T-cell (primary cell): ENCODE data around the gene CUL2. TPM values are rescaled to one million over a fixed set of nuclear protein-coding genes. Genes with fewer than 3 reads are reported as not detected.
A peak's percentile ranks its signal among the peaks of the same experiment; 100 is the strongest.

Source experiments
- ATAC-seq, 4 experiments: fragments of 200-7000 bp in 3 of 4; fragments of 150-1000 bp in 1 of 4; cut with Tn5 transposase; replicated peaks in 1 of 4; 1 replicate in 3 of 4; 2 replicates in 1 of 4; pipeline ENCODE4 v1.10.0; 2021; ENCODE audit warnings: moderate library complexity in 3 of 4, mild to moderate bottlenecking in 2 of 4, moderate number of reproducible peaks in 1 of 4
- CTCF ChIA-PET, 2 donors: fragments of 300-600 bp; sonication (Branson Sonifier 250); formaldehyde crosslinking; loops; one replicate each; lab custom pipeline; 2022; ENCODE audit warnings: antibody characterized with exemption in 2 of 2; lab: Charles Lee
- POLR2A ChIA-PET, 2 donors: fragments of 300-600 bp; sonication (Branson Sonifier 250); formaldehyde crosslinking; loops; one replicate each; lab custom pipeline; 2022; ENCODE audit warnings: antibody characterized with exemption in 2 of 2; lab: Charles Lee
- DNase-seq, 35 experiments: peaks; one replicate each; pipeline versions ENCODE4 v3.0.0 to v3.0.0-alpha.2; 2013 to 2023
- H3K27ac ChIP-seq: one replicate; pipeline ENCODE4 v1.5.1; 2013; ENCODE audit warnings: low read length
- H3K27me3 ChIP-seq, 2 experiments: replicated peaks in 1 of 2; 1 replicate in 1 of 2; 2 replicates in 1 of 2; pipeline versions ENCODE4 v1.6.1 to v1.7.0; 2013; ENCODE audit warnings: low read length in 1 of 2, mixed read lengths in 1 of 2; ENCODE audit not compliant: control insufficient read depth in 2 of 2, insufficient read depth in 2 of 2; ENCODE audit errors: extremely low read depth in 1 of 2
- H3K36me3 ChIP-seq, 2 donors: 1 replicate in 1 of 2; 2 replicates in 1 of 2; pipeline versions ENCODE4 v1.6.1 to v1.7.0; 2013; ENCODE audit warnings: low read length in 1 of 2; ENCODE audit not compliant: control insufficient read depth in 2 of 2, insufficient read depth in 1 of 2; ENCODE audit errors: extremely low read depth in 1 of 2
- H3K4me1 ChIP-seq, 2 experiments: 1 replicate in 1 of 2; 2 replicates in 1 of 2; pipeline versions ENCODE4 v1.6.1 to v1.7.0; 2013; ENCODE audit warnings: low read length in 2 of 2, mixed read lengths in 1 of 2; ENCODE audit not compliant: insufficient read depth in 2 of 2, control insufficient read depth in 1 of 2; ENCODE audit errors: extremely low read depth in 1 of 2
- H3K4me3 ChIP-seq, 2 donors: 1 replicate in 1 of 2; 2 replicates in 1 of 2; pipeline versions ENCODE4 v1.5.1 to v1.7.0; 2013; ENCODE audit warnings: mild to moderate bottlenecking in 2 of 2, low read length in 1 of 2, moderate library complexity in 1 of 2; ENCODE audit not compliant: control insufficient read depth in 1 of 2; ENCODE audit errors: extremely low read depth in 1 of 2
- H3K9me3 ChIP-seq: 2 replicates; pipeline ENCODE4 v1.7.0; 2013
- H3K27ac Mint-ChIP-seq, 2 donors: one replicate each; pipeline ENCODE4 v1.8.0; 2020 to 2021; ENCODE audit warnings: mild to moderate bottlenecking in 2 of 2, mixed read lengths in 2 of 2
- H3K27me3 Mint-ChIP-seq, 2 donors: one replicate each; pipeline ENCODE4 v1.8.0; 2021 to 2022; ENCODE audit warnings: mixed read lengths in 2 of 2
- H3K36me3 Mint-ChIP-seq: one replicate; pipeline ENCODE4 v1.8.0; 2021; ENCODE audit warnings: mixed read lengths
- H3K4me1 Mint-ChIP-seq, 3 donors: one replicate each; pipeline ENCODE4 v1.8.0; 2020 to 2022; ENCODE audit warnings: mixed read lengths in 3 of 3, mild to moderate bottlenecking in 1 of 3
- H3K4me3 Mint-ChIP-seq, 3 donors: one replicate each; pipeline ENCODE4 v1.8.0; 2020 to 2022; ENCODE audit warnings: mild to moderate bottlenecking in 3 of 3, mixed read lengths in 3 of 3, moderate library complexity in 3 of 3
- H3K9me3 Mint-ChIP-seq, 3 donors: one replicate each; pipeline ENCODE4 v1.8.0; 2020 to 2022; ENCODE audit warnings: mixed read lengths in 3 of 3
- WGBS: methylation state at CpG from one replicate; pipeline ENCODE4 v1.1.5; 2013; ENCODE audit warnings: missing lambda C conversion rate; ENCODE audit not compliant: insufficient coverage; 5-methylcytosine and 5-hydroxymethylcytosine counted together
- total RNA-seq, 35 experiments: library from RNA in 6 of 35; stranded (reverse) in 6 of 35; fragments of 120-200 nt in 1 of 35; gene quantifications; one replicate each; pipeline versions ENCODE4 v1.2.1 to v1.2.4 and lab custom pipeline; 2013 to 2026

Gene CUL2
- total RNA-seq, 5 donors from 2014 or later (not counting 1 experiment from before 2014, with no cell fraction given): 29.5 to 35.6 (median 31.2) TPM

- Mint-ChIP-seq H3K4me1 (peaks cover 58 to 63% (median 61%) of the 10 kb centered on the region in 3 donors), H3K4me3 (peak overlapping the region in 2 of 3 donors; percentile 26 to 73), H3K27me3 (no peaks in the 10 kb centered on the region), H3K36me3 (no peaks in the 10 kb centered on the region), H3K27ac (peak overlapping the region; percentile 79 to 94), H3K9me3 (no peaks in the 10 kb centered on the region)
- H3K36me3 ChIP-seq: no peaks in the 10 kb centered on the region
- peak overlapping the region; percentile 14 for H3K27ac ChIP-seq
- H3K9me3 ChIP-seq: no peaks in the 10 kb centered on the region
- ChIA-PET POLR2A (interaction anchor here (1.7 to 6.4 kb wide), 2 partner anchors 65 kb away, joined by 8 to 261 read pairs; no protein-coding TSS in a partner anchor), CTCF (interaction anchor here in 1 of 2 donors (2.9 kb wide), 1 partner anchor 65 kb away, joined by 28 read pairs; no protein-coding TSS in a partner anchor)
- no peak for ATAC-seq
- H3K27me3 ChIP-seq: no peaks in the 10 kb centered on the region
- no CpG with 5 or more reads among the region's 4 CpGs for WGBS
- no peak for DNase-seq
- H3K4me1 ChIP-seq: peaks cover 8 to 27% of the 10 kb centered on the region in 2 experiments
- no peak overlapping the region for H3K4me3 ChIP-seq
These were observed 40.5 kb upstream of the CUL2 start for GRCh38 chr10:35130663-35131062.

- H3K4me1 Mint-ChIP-seq: peaks cover 54 to 69% (median 58%) of the 10 kb centered on the region in 3 donors
These were observed 39.1 kb upstream of the CUL2 start for GRCh38 chr10:35129185-35129674.

GRCh38 chr10:35127289-35127891, 37.2 kb upstream of the CUL2 start:
- H3K4me3 ChIP-seq: peak overlapping the region; percentile 84 to 92
- H3K27ac Mint-ChIP-seq: peak overlapping the region; percentile 94 to 95
- H3K27me3 Mint-ChIP-seq: no peaks in the 10 kb centered on the region
- CTCF ChIA-PET: interaction anchor here (0.7 to 12.6 kb wide), 4 partner anchors 22 to 73 kb away, joined by 3 to 253 read pairs (median 9); no protein-coding TSS in a partner anchor
- WGBS: 0% methylated on average over 48 of the region's 56 CpGs
- ATAC-seq (peak in 2 of 4 experiments; percentile 11 to 13), DNase-seq (peak in 33 of 35 experiments; percentile 8 to 70 (median 51))
- H3K36me3 Mint-ChIP-seq: no peaks in the 10 kb centered on the region
- H3K4me1 ChIP-seq: peaks cover 8 to 27% of the 10 kb centered on the region in 2 experiments
- H3K4me1 Mint-ChIP-seq: peaks cover 42 to 64% (median 45%) of the 10 kb centered on the region in 3 donors
- H3K4me3 Mint-ChIP-seq: peak overlapping the region; percentile 88 to 90 (median 89)
- POLR2A ChIA-PET: interaction anchor here (0.6 to 6.4 kb wide), 10 partner anchors 22 to 80 kb away, joined by 3 to 261 read pairs (median 5); no protein-coding TSS in a partner anchor
- H3K9me3 Mint-ChIP-seq: no peaks in the 10 kb centered on the region
- H3K27me3 ChIP-seq: no peaks in the 10 kb centered on the region
- H3K9me3 ChIP-seq: no peaks in the 10 kb centered on the region
- H3K27ac ChIP-seq: peak overlapping the region; percentile 100
- H3K36me3 ChIP-seq: no peaks in the 10 kb centered on the region

More at GRCh38 chr10:35129185-35129674, 39.1 kb upstream of the CUL2 start:
- Histone ChIP-seq H3K27me3 (no peaks in the 10 kb centered on the region), H3K9me3 (no peaks in the 10 kb centered on the region), H3K36me3 (no peaks in the 10 kb centered on the region), H3K4me3 (no peak overlapping the region), H3K27ac (no peak overlapping the region), H3K4me1 (peaks cover 8 to 27% of the 10 kb centered on the region in 2 experiments)
- ChIA-PET POLR2A (interaction anchor here (0.6 to 6.4 kb wide), 4 partner anchors 35 to 231 kb away, joined by 3 to 261 read pairs (median 5); no protein-coding TSS in a partner anchor), CTCF (interaction anchor here in 1 of 2 donors (0.7 to 12.6 kb wide), 3 partner anchors 51 to 66 kb away, joined by 3 to 253 read pairs (median 3); no protein-coding TSS in a partner anchor)
- H3K36me3 Mint-ChIP-seq: no peaks in the 10 kb centered on the region
- no CpG with 5 or more reads among the region's 1 CpG for WGBS
- ATAC-seq (no peak), DNase-seq (no peak)
- H3K9me3 Mint-ChIP-seq: no peaks in the 10 kb centered on the region
- H3K27ac Mint-ChIP-seq: peak overlapping the region; percentile 88 to 95
- H3K27me3 Mint-ChIP-seq: no peaks in the 10 kb centered on the region
- peak overlapping the region; percentile 59 to 90 (median 89) for H3K4me3 Mint-ChIP-seq

GRCh38 chr10:35126530-35127288, 36.6 kb upstream of the CUL2 start, which contains the start of gene CREM:
Gene CREM (plus strand): TSS chr10:35126846. CDS start chr10:35137836, 10,990 bp downstream.
- H3K27ac ChIP-seq: peak within 1 kb of the TSS; percentile 100
- peaks cover 35 to 57% (median 38%) of the 10 kb centered on the region in 3 donors for H3K4me1 Mint-ChIP-seq
- CTCF ChIA-PET: interaction anchor here (0.6 to 12.6 kb wide), 18 partner anchors 8 to 198 kb away, joined by 3 to 253 read pairs (median 5); partner anchors contain the start of gene CUL2 (in 1 of the 2)

GRCh38 chr10:35126062-35126529, 36.0 kb upstream of the CUL2 start:
- Histone ChIP-seq H3K4me3 (peak overlapping the region; percentile 60 to 92), H3K9me3 (no peaks in the 10 kb centered on the region), H3K36me3 (no peaks in the 10 kb centered on the region), H3K27me3 (no peaks in the 10 kb centered on the region), H3K27ac (peak overlapping the region; percentile 100), H3K4me1 (peaks cover 8 to 21% of the 10 kb centered on the region in 2 experiments)
- no peaks in the 10 kb centered on the region for H3K27me3 Mint-ChIP-seq
- no peaks in the 10 kb centered on the region for H3K9me3 Mint-ChIP-seq
- peak overlapping the region; percentile 88 to 90 (median 89) for H3K4me3 Mint-ChIP-seq
- ChIA-PET CTCF (interaction anchor here (0.5 to 12.6 kb wide), 20 partner anchors 9 to 250 kb away, joined by 3 to 253 read pairs (median 5); partner anchors contain the start of gene CUL2 (in 1 of the 2)), POLR2A (interaction anchor here (0.6 to 6.4 kb wide), 13 partner anchors 24 to 274 kb away, joined by 3 to 261 read pairs (median 4); no protein-coding TSS in a partner anchor)
- peak overlapping the region; percentile 94 for H3K27ac Mint-ChIP-seq
- peak in 2 of 35 experiments; percentile 10 to 13 for DNase-seq
- H3K4me1 Mint-ChIP-seq: peaks cover 29 to 51% (median 32%) of the 10 kb centered on the region in 3 donors
- ATAC-seq: peak in 3 of 4 experiments; percentile 0 to 2 (median 0)
- WGBS: 63% methylated on average over 13 of the region's 13 CpGs
- no peaks in the 10 kb centered on the region for H3K36me3 Mint-ChIP-seq

More at GRCh38 chr10:35126530-35127288, 36.6 kb upstream of the CUL2 start, which contains the start of gene CREM:
- no peaks in the 10 kb centered on the region for H3K36me3 Mint-ChIP-seq
- Histone ChIP-seq H3K27me3 (no peaks in the 10 kb centered on the region), H3K9me3 (no peaks in the 10 kb centered on the region), H3K36me3 (no peaks in the 10 kb centered on the region), H3K4me1 (peaks cover 8 to 22% of the 10 kb centered on the region in 2 experiments), H3K4me3 (peak within 1 kb of the TSS; percentile 84 to 92)
- POLR2A ChIA-PET: interaction anchor here (0.6 to 6.4 kb wide), 16 partner anchors 23 to 225 kb away, joined by 3 to 261 read pairs (median 4); no protein-coding TSS in a partner anchor
- H3K27ac Mint-ChIP-seq: peak within 1 kb of the TSS; percentile 94 to 95
- DNase-seq: peak; percentile 97 to 100 (median 99)
- H3K27me3 Mint-ChIP-seq: no peaks in the 10 kb centered on the region
- H3K9me3 Mint-ChIP-seq: no peaks in the 10 kb centered on the region
- WGBS: under 1% methylated on average over 68 of the region's 80 CpGs
- peak within 1 kb of the TSS; percentile 88 to 90 (median 89) for H3K4me3 Mint-ChIP-seq
- ATAC-seq: peak; percentile 83 to 90 (median 88)
